NCI-H69 (cell line): ENCODE results near the gene PHACTR1.

Experiments used
- DNase-seq: peaks from one replicate; lab custom pipeline; 2025; lab: John Stamatoyannopoulos, UW

The PHACTR1 gene

DNA sequence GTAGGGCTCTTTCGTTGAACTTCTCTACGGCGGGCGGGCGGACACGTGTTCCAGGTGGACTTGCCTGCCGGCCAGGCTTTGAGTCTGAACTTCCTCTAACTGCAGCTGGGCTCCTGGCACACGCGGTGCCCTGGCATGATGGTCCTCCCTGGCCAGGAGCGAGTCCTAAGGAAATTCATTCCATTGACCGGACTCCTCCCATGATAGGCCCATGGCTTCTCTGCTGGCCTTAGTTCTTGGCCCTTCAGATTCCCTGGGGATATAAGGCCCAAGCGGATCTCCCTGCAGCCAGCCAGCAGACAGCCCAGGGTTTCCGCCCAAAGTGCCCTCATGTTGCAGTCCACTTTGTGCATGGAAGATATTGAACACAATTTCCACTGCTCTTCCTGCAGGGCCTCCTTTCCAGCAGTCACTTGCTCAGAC is 572.4 kb downstream of the PHACTR1 start:
- no peak for DNase-seq

DNA sequence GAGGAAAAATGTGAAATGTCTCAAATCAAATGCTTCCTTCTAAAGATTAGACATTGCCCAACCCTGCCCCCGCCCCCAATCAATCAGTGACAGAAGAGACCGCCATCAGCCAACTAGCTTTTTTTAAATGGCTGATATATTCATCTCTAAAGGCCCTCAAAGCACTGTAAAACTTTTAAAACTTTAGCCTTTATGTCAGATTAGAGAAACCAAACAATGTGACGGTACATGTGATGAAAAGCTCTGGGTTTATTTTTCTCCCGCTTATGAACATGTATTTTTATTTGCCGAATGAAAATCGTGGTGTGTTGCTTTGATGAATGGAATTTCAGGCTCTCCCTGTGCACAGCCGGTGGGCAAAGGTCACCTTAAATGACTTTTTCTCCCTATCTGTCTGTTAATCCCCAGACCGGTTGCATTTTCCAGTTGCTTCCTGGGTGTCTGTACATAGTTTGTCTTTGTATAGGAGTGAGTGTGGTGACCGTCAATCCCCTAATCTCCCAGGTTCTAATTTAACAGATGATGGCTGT is 573.3 kb downstream of the PHACTR1 start:
- no peak for DNase-seq

DNA sequence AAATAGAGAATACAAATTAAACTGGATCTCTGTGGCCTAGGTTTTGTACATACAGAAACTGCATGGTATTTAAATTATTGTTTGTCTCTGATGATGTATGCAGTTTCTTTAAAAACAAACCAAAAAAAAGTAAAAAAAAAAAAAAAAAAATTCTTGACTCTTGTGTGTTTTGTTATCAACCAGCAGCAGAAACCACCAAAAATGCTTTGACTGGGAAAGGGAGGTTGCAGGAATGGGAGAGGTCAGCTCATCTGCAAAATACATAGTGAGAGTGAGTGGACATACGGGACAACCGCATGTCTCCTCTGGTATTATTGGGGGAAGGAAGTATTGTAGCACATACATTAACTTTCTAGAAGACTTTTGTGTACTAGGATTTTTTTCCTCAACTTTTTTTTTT is 573.8 kb downstream of the PHACTR1 start:
- no peak for DNase-seq

DNA sequence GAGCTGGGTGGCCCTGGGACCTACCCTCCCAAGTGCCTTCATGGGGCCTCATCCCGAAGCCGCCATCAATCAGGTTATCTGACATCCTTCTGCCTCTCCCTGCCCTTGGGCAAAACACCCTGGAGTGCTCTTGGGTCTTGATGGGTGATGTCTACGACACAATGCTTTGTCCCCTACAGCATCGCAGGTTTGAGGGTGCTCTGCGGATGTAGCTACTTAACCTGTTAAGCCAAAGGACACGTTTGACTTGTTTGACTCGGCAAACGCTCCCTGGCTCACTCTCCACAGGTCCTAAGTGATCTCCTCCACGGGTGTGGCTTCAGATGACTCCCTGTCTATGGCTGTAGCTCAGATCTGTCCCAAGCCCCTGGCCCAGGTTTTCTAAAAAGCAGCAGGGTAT is 576.2 kb downstream of the PHACTR1 start:
- no peak for DNase-seq

DNA sequence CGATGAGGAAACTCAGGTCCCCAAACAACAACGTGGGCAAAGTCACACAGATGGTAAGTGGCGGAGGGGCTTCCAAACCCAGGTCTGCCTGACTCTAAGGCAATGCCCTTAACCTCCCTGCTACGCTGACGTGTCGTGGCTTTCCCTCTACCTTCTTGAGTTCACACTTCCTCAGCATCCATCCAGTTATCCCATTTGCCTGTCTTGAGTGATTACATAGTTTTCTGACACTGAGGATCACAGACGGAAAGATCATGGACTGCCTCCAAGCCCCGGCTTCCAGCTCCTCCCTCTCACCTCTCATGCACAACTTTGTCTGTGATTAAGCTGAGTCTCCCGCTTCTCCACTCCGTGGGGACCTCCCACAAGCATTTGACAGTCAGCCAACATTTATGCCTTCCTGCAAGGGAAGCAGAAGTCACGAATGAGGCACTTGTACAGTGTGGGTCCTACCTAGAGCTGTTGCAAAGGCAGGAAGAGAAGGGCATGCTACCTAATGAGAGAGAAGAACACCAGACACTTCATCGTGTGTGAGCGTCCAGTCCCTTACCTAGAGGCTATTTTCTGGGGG is 578.0 kb downstream of the PHACTR1 start:
- no peak for DNase-seq

DNA sequence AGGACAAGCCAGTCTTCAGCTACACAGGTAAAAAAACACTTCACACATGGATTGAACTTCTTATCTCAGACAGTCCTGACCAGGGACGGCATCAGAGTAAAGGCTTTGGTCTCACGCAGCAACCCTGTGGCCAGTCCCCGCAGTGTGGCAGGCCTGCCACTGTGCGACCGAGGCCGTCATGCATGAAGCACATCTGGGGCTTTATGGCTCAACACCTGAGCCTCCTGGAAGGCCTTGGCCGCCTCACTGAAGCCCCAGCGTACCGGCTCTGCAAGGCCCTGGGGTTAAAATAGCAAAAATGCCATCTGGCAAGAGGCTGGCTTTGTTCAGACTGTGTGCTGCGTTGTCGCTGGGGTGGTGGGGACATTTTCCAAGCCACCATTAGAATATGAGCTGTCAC is 579.0 kb downstream of the PHACTR1 start:
- DNase-seq: no peak

- DNase-seq: peak; percentile 24
Measured at GRCh38 chr6:13296536-13296997, 580.0 kb downstream of the PHACTR1 start.

DNA sequence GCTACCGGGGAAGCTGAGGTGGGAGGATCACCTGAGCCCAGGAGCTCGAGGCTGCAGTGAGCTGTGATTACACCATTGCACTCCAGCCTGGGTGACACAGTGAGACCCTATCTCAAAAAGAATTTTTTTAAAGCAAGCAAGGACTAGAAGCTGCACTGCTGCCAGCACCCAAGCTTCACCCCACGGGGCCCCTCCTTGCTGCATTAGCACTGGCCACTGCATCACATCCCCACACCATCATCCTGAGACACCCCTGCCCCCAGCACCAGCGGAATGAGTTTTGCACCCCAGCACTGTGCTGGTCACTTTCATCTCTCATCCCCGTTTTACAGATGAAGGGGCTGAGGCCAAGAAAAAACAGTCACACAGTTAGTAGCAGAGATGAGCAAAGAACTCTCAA is 580.8 kb downstream of the PHACTR1 start:
- DNase-seq: no peak

DNA sequence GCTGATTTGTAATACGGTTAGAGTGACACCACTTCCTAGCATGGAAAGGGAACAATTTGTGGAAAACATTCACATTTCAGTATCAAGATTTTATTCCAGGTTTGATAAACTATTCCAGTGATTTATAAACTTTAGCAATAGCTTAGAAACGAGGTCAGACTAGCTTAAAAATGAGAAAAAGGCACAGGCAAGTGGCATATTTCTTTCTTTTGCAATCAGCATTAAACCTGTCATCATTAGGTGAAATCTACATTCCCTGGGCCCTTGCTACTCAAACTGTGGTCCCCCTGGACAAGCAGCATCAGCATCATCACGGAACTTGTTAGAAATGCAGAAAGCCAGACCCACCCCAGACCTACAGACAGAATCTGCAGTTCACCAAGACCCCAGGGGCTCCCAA is 581.9 kb downstream of the PHACTR1 start:
- DNase-seq: no peak

GRCh38 chr6:13299403-13299821 is 582.8 kb downstream of the PHACTR1 start:
- peak; percentile 11 for DNase-seq

- no peak for DNase-seq
Measured at GRCh38 chr6:13299918-13300317, 583.4 kb downstream of the PHACTR1 start.

- DNase-seq: no peak
Measured at GRCh38 chr6:13300643-13301590, 584.4 kb downstream of the PHACTR1 start.

- no peak for DNase-seq
Measured at GRCh38 chr6:13302291-13302690, 585.7 kb downstream of the PHACTR1 start.

DNA sequence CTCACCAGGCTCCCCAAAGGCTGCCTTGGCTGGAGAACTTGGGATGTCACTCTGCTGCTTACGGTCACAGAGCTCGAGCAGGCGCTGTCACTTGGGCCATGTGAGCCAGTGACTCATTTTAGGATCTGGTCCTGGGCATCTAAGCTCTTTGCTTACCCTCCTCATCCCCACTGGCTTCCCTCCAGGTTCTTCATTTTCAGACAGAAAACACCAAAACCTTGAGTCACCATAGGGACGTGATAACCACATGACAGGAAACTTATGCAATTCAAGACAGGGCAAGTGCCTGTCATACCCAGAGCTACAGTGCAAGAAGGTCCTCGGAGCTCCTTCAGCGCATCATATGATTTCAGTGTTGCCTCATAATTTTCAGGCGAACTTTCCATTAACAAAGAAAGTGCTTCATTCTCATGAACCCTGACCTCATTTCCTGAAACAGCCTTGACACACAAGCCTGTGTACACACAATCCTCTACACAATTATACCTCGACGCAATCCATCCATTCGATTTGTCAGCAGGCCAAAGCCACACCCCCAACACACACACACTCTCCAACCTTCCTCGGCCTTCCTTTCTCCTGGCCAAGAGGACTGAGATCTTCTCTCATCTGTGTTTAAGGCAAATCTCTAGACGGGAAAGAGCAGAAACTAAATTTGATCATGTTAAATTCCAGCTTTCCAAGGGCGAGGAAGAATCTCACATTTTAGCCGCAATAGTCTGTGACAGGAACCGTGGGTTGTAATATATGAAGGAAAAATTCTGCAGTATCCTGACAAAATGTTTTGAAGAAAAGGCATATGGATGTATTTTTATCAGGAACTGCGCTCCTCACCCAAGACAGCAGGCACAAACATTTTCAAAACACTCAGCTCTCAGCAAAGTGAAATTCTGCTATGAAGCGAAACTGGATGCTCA is 586.4 kb downstream of the PHACTR1 start:
- DNase-seq: peak; percentile 71

GRCh38 chr6:13303668-13304017 is 587.1 kb downstream of the PHACTR1 start:
- DNase-seq: peak; percentile 19

DNA sequence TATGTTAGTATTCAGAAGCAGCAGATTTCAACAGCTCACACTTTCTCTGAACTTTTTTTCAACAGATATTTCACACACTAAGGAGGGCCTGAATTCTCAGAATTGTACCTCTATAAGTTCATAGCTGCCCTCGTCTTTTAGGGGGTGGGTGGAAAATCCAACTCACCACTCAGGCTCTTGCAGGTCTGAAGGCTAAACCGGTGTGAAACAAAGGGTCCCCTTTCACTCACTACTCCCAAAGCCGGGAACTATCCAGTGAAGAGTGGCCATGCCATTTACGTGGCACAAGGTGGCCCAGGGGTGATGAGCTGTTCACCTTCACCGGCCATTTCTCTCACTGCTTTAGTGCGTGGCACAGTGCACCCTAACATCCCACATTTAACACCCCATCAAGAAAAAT is 587.5 kb downstream of the PHACTR1 start:
- no peak for DNase-seq

DNA sequence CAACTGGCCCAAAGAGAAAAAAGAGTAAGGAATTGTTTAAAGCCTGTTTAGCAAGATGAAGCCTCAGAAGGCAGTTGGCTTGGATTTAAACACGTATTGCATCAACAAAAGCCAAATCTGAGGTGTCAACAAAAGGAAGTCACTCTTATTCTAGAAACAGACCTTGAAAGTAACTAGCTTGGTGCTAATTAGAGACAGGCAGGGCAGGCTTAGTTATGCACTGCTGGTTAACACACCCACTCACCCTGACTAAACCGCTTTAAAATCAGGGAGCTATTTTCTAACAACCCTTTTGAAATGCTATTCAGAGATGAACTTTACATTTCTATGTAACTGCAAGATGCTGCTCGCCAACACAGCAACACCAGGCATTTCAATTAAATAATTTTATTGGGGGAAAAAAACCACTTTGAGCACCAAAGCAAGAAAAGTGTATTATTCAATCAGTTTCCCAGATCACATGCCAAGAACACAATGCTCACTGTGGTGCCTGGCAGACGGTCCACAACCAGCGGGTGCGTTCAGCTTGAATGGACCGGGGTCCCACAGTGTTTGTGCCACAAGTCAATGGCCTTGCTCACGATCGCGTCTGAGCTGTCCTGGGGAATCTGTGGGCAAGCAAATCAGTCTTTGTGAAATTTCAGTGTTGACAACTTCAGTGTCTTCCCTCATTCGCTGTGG is 588.2 kb downstream of the PHACTR1 start:
- DNase-seq: no peak

GRCh38 chr6:13305288-13305687 is 588.7 kb downstream of the PHACTR1 start:
- no peak for DNase-seq

DNA sequence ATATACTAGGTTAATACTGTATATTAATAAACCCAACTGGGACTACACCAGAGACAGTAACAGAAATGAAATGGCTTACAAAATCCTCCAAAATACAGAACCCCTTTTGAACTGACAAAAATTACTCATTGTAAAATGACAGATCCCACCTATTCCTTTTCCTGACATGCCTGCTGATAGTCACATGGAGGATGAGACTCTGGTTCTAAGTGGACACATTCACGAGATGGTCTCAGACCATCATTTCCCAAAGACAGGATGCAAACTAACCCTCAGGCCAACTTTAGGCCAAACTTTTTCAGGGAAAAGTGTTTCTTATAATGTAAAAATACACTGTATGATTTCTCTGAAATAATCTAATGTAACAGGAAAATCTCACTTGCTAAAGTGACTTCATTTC is 589.2 kb downstream of the PHACTR1 start:
- no peak for DNase-seq

- no peak for DNase-seq
Measured at GRCh38 chr6:13307508-13307995, 591.0 kb downstream of the PHACTR1 start.

GRCh38 chr6:13308332-13308731 is 591.8 kb downstream of the PHACTR1 start:
- DNase-seq: no peak
